Astrocyte of the spinal cord (primary cell): ENCODE results near the gene TMEM51.
A peak's percentile ranks its signal among the peaks of the same experiment; 100 is the strongest.

Experiments
- DNase-seq: peaks from one replicate; pipeline ENCODE4 v3.0.0; 2011; ENCODE audit warnings: low read depth, low spot score
- H3K4me3 ChIP-seq: 2 replicates; pipeline ENCODE4 v1.5.1; 2011; ENCODE audit warnings: low read depth, mild to moderate bottlenecking, low read length, moderate library complexity
- CTCF ChIP-seq: IDR thresholded peaks from 2 replicates; pipeline ENCODE4 v1.5.1; 2012; ENCODE audit warnings: low read depth, mild to moderate bottlenecking, low read length, inconsistent platforms
- in situ Hi-C: cut with HindIII; loops from 2 replicates; pipeline ENCODE4 v1.10.0; 2017; ENCODE audit warnings: low sequenced_read_pairs

Gene TMEM51

GRCh38 chr1:15124362-15125100 is 29.0 kb upstream of the TMEM51 start:
- no peak for TF ChIP-seq CTCF
- DNase-seq: no peak
- in situ Hi-C loops: loop anchor here (25.0 kb wide), 1 partner anchor 313 kb away; the partner anchor contains the start of gene CTRC
- no peak overlapping the region for H3K4me3 ChIP-seq

- no peak overlapping the region for H3K4me3 ChIP-seq
- DNase-seq: no peak
- TF ChIP-seq CTCF: no peak
- in situ Hi-C loops: loop anchor here (25.0 kb wide), 1 partner anchor 312 kb away; the partner anchor contains the start of gene CTRC
These were observed 28.3 kb upstream of the TMEM51 start for GRCh38 chr1:15125101-15125745.

- DNase-seq: no peak
- in situ Hi-C loops: loop anchor here (25.0 kb wide), 1 partner anchor 309 kb away; the partner anchor contains the start of gene CTRC
- TF ChIP-seq CTCF: no peak
- H3K4me3 ChIP-seq: no peak overlapping the region
These were observed 25.5 kb upstream of the TMEM51 start for GRCh38 chr1:15128077-15128476.

- no peak overlapping the region for H3K4me3 ChIP-seq
- in situ Hi-C loops: loop anchor here (25.0 kb wide), 1 partner anchor 309 kb away; the partner anchor contains the start of gene CTRC
- peak; percentile 62 for DNase-seq
- peak; percentile 94 for TF ChIP-seq CTCF
These were observed 24.8 kb upstream of the TMEM51 start for GRCh38 chr1:15128520-15129313.

- in situ Hi-C loops: loop anchor here (25.0 kb wide), 1 partner anchor 307 kb away; the partner anchor contains the start of gene CTRC
- no peak overlapping the region for H3K4me3 ChIP-seq
- no peak for DNase-seq
- TF ChIP-seq CTCF: no peak
These were observed 23.6 kb upstream of the TMEM51 start for GRCh38 chr1:15129944-15130343.

- TF ChIP-seq CTCF: no peak
- no peak overlapping the region for H3K4me3 ChIP-seq
- no peak for DNase-seq
- in situ Hi-C loops: loop anchor here (25.0 kb wide), 1 partner anchor 307 kb away; the partner anchor contains the start of gene CTRC
These were observed 22.9 kb upstream of the TMEM51 start for GRCh38 chr1:15130607-15131006.
